Measurements from ENCODE around the gene OXTR. TPM values are rescaled to one million over a fixed set of nuclear protein-coding genes. Genes with fewer than 3 reads are reported as not detected.
A peak's percentile ranks its signal among the peaks of the same experiment; 100 is the strongest.

Gene OXTR
- total RNA-seq, 1 donor = 2.5 TPM

DNA sequence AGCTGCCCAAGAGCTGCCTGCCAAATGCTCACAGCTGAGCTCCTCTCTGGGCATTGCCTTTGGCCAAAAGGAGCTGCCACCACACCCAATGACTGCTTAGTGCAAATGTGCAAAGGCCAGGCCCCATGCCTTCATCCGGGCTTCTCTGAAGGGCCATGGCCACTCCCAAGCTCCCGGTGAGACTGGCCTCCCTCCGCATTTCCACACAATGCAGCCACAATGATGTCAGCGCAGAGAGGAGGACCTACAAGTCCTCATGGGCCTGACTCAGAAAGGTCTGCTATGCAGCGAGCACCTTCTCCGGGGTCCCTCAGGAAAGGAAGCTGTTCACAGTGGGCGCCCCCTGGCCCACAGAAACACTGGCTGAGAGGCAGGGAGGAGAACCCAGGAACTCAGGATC, 12.7 kb downstream of the OXTR start:
- no peaks in the 10 kb centered on the region for H3K79me2 ChIP-seq (ENCODE audit: insufficient read depth, low read length)
- H3K36me3 ChIP-seq (ENCODE audit: insufficient read depth, low read length) = peaks cover 2% of the 10 kb centered on the region
- TF ChIP-seq, protein P1, sequence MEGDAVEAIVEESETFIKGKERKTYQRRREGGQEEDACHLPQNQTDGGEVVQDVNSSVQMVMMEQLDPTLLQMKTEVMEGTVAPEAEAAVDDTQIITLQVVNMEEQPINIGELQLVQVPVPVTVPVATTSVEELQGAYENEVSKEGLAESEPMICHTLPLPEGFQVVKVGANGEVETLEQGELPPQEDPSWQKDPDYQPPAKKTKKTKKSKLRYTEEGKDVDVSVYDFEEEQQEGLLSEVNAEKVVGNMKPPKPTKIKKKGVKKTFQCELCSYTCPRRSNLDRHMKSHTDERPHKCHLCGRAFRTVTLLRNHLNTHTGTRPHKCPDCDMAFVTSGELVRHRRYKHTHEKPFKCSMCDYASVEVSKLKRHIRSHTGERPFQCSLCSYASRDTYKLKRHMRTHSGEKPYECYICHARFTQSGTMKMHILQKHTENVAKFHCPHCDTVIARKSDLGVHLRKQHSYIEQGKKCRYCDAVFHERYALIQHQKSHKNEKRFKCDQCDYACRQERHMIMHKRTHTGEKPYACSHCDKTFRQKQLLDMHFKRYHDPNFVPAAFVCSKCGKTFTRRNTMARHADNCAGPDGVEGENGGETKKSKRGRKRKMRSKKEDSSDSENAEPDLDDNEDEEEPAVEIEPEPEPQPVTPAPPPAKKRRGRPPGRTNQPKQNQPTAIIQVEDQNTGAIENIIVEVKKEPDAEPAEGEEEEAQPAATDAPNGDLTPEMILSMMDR (IDR thresholded peaks at IDR 0.05; ENCODE audit: extremely low read depth, low read depth, low read length) = no peak
- H3K4me2 ChIP-seq (ENCODE audit: insufficient read depth, low read length) = no peak overlapping the region
- no peaks in the 10 kb centered on the region for H3K27me3 ChIP-seq (ENCODE audit: insufficient read depth, low read length)
- H4K20me1 ChIP-seq (ENCODE audit: insufficient read depth, low read length) = peaks cover 9% of the 10 kb centered on the region
- H3K9me3 ChIP-seq (ENCODE audit: low read depth, low read length) = no peaks in the 10 kb centered on the region
- no peak overlapping the region for H3K4me3 ChIP-seq (ENCODE audit: insufficient read depth, low read length)
- H3K27ac ChIP-seq (ENCODE audit: low read depth, low read length) = no peak overlapping the region
- DNase-seq (ENCODE audit: insufficient read length, low spot score, missing footprints) = peak; percentile 76
- H2AFZ ChIP-seq (ENCODE audit: low read length) = no peak overlapping the region
- peaks cover 14% of the 10 kb centered on the region for H3K4me1 ChIP-seq (ENCODE audit: insufficient read depth, low read length)

DNA sequence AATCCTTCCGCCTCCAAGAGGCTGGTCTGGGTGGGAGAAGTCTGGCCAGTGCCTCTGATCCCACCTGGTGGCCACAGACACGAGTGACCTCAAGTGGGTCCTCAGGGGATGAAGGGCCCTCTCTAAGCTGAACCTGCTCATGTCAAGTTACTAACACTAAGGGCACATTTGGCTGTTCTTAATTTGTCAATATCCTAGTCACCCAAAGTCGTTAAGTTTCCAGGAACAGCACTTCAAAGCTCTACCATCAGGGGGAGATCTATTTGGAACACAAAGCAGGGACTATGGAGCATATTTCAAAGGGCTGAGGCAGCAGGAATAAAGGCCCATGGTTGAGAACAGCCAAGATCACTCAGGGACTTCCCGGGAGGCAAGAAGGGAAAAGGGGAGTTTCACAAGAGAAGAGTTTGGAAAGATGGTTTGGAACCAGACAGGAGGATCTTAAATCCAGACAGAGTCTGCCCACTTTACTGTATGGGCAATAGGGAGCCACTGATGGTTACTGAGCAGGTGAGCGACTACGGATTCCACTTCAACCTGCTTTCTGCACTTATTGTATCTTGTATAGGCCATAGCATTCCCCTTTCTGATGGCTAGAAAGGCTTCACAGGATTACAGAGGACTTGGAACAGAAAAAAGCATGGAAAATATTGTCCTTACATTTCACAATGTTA, 13.7 kb downstream of the OXTR start:
- DNase-seq (ENCODE audit: insufficient read length, low spot score, missing footprints) = peak; percentile 48
- Histone ChIP-seq H3K9me3 (ENCODE audit: low read depth, low read length) (no peaks in the 10 kb centered on the region), H3K4me2 (ENCODE audit: insufficient read depth, low read length) (no peak overlapping the region), H3K36me3 (ENCODE audit: insufficient read depth, low read length) (peaks cover 11% of the 10 kb centered on the region), H4K20me1 (ENCODE audit: insufficient read depth, low read length) (peaks cover 7% of the 10 kb centered on the region), H3K79me2 (ENCODE audit: insufficient read depth, low read length) (no peaks in the 10 kb centered on the region), H2AFZ (ENCODE audit: low read length) (no peak overlapping the region), H3K27me3 (ENCODE audit: insufficient read depth, low read length) (no peaks in the 10 kb centered on the region), H3K27ac (ENCODE audit: low read depth, low read length) (no peak overlapping the region), H3K4me3 (ENCODE audit: insufficient read depth, low read length) (no peak overlapping the region), H3K4me1 (ENCODE audit: insufficient read depth, low read length) (peaks cover 14% of the 10 kb centered on the region)
- TF ChIP-seq, protein P1 (IDR thresholded peaks at IDR 0.05; ENCODE audit: extremely low read depth, low read depth, low read length) = peak; percentile 46

DNA sequence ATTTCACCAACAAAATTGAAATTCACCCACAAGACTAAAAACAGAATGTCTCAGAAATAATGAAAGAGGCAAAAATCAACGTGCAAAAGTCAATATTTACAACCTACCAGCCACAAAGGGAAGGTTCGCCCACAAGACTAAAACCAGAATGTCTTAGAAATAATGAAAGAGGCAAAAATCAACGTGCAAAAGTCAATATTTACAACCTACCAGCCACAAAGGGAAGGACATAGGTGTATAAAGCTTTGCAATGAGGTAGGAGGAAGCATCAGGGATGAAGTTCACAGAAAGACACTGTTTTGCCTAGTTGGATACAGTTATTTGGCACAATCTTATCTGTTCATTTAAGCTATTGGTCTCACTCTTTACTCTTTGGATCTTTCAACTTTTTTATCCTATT, 14.3 kb downstream of the OXTR start:
- Histone ChIP-seq H3K9me3 (ENCODE audit: low read depth, low read length) (no peaks in the 10 kb centered on the region), H3K4me1 (ENCODE audit: insufficient read depth, low read length) (peaks cover 14% of the 10 kb centered on the region), H3K79me2 (ENCODE audit: insufficient read depth, low read length) (no peaks in the 10 kb centered on the region), H3K27me3 (ENCODE audit: insufficient read depth, low read length) (no peaks in the 10 kb centered on the region), H4K20me1 (ENCODE audit: insufficient read depth, low read length) (peaks cover 5% of the 10 kb centered on the region), H3K4me3 (ENCODE audit: insufficient read depth, low read length) (no peak overlapping the region), H3K36me3 (ENCODE audit: insufficient read depth, low read length) (peaks cover 12% of the 10 kb centered on the region), H3K27ac (ENCODE audit: low read depth, low read length) (no peak overlapping the region), H3K4me2 (ENCODE audit: insufficient read depth, low read length) (no peak overlapping the region), H2AFZ (ENCODE audit: low read length) (no peak overlapping the region)
- no peak for DNase-seq (ENCODE audit: insufficient read length, low spot score, missing footprints)
- TF ChIP-seq, protein P1 (IDR thresholded peaks at IDR 0.05; ENCODE audit: extremely low read depth, low read depth, low read length) = no peak

DNA sequence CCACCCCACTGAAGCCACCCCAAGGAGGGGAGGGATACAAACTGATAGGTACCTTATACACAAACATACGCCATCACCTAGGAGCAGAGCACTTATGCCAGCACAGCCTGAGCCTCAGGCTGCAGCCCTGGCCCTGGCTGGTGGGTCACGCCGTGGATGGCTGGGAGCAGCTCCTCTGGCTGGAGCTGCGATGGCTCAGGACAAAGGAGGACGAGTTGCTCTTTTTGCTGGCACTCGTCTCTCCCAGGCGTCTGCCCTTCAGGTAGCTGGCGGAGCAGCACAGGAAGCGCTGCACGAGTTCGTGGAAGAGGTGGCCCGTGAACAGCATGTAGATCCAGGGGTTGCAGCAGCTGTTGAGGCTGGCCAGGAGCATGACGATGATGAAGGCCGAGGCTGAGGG, 16.6 kb downstream of the OXTR start:
- Histone ChIP-seq H3K27me3 (ENCODE audit: insufficient read depth, low read length) (no peaks in the 10 kb centered on the region), H4K20me1 (ENCODE audit: insufficient read depth, low read length) (peaks cover 5% of the 10 kb centered on the region), H2AFZ (ENCODE audit: low read length) (no peak overlapping the region), H3K4me2 (ENCODE audit: insufficient read depth, low read length) (no peak overlapping the region), H3K27ac (ENCODE audit: low read depth, low read length) (no peak overlapping the region), H3K79me2 (ENCODE audit: insufficient read depth, low read length) (no peaks in the 10 kb centered on the region), H3K36me3 (ENCODE audit: insufficient read depth, low read length) (peaks cover 17% of the 10 kb centered on the region), H3K9me3 (ENCODE audit: low read depth, low read length) (no peaks in the 10 kb centered on the region), H3K4me1 (ENCODE audit: insufficient read depth, low read length) (peaks cover 4% of the 10 kb centered on the region), H3K4me3 (ENCODE audit: insufficient read depth, low read length) (no peak overlapping the region)
- TF ChIP-seq, protein P1 (IDR thresholded peaks at IDR 0.05; ENCODE audit: extremely low read depth, low read depth, low read length) = no peak
- peak; percentile 35 for DNase-seq (ENCODE audit: insufficient read length, low spot score, missing footprints)

Data from osteoblast (primary cell).